ENCODE data around the gene WFDC12.

WFDC12 gene

GRCh38 chr20:45101333-45101850, 22.9 kb downstream of the WFDC12 start:
- TF ChIP-seq, protein P1, sequence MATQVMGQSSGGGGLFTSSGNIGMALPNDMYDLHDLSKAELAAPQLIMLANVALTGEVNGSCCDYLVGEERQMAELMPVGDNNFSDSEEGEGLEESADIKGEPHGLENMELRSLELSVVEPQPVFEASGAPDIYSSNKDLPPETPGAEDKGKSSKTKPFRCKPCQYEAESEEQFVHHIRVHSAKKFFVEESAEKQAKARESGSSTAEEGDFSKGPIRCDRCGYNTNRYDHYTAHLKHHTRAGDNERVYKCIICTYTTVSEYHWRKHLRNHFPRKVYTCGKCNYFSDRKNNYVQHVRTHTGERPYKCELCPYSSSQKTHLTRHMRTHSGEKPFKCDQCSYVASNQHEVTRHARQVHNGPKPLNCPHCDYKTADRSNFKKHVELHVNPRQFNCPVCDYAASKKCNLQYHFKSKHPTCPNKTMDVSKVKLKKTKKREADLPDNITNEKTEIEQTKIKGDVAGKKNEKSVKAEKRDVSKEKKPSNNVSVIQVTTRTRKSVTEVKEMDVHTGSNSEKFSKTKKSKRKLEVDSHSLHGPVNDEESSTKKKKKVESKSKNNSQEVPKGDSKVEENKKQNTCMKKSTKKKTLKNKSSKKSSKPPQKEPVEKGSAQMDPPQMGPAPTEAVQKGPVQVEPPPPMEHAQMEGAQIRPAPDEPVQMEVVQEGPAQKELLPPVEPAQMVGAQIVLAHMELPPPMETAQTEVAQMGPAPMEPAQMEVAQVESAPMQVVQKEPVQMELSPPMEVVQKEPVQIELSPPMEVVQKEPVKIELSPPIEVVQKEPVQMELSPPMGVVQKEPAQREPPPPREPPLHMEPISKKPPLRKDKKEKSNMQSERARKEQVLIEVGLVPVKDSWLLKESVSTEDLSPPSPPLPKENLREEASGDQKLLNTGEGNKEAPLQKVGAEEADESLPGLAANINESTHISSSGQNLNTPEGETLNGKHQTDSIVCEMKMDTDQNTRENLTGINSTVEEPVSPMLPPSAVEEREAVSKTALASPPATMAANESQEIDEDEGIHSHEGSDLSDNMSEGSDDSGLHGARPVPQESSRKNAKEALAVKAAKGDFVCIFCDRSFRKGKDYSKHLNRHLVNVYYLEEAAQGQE (IDR thresholded peaks at IDR 0.05; ENCODE audit: insufficient read depth in 1 of 2, low read depth in 2 of 2, low read length in 2 of 2): no peak
- TF ChIP-seq SIN3A (IDR thresholded peaks at IDR 0.05; ENCODE audit: borderline replicate concordance, insufficient read depth, low read length): no peak
- TF ChIP-seq POLR2AphosphoS5 (IDR thresholded peaks at IDR 0.05; ENCODE audit: low read depth, low read length): no peak
- TF ChIP-seq TAF1 (IDR thresholded peaks at IDR 0.05; ENCODE audit: borderline replicate concordance, insufficient read depth, low read length): no peak
- TF ChIP-seq FOXP2 (optimal IDR thresholded peaks at IDR 0.05; ENCODE audit: borderline replicate concordance, extremely low read depth, extremely low read length, insufficient read depth): no peak

GRCh38 chr20:45100563-45101245, 23.6 kb downstream of the WFDC12 start, which contains the start of gene KCNS1:
Gene KCNS1 (minus strand): TSS chr20:45101127. CDS start chr20:45099236, 1,891 bp downstream.
- TF ChIP-seq POLR2AphosphoS5 (IDR thresholded peaks at IDR 0.05; ENCODE audit: low read depth, low read length) (no peak), TAF1 (IDR thresholded peaks at IDR 0.05; ENCODE audit: borderline replicate concordance, insufficient read depth, low read length) (no peak), FOXP2 (optimal IDR thresholded peaks at IDR 0.05; ENCODE audit: borderline replicate concordance, extremely low read depth, extremely low read length, insufficient read depth) (no peak), SIN3A (IDR thresholded peaks at IDR 0.05; ENCODE audit: borderline replicate concordance, insufficient read depth, low read length) (no peak)
- TF ChIP-seq, protein P1 (IDR thresholded peaks at IDR 0.05; ENCODE audit: insufficient read depth in 1 of 2, low read depth in 2 of 2, low read length in 2 of 2): no peak

DNA sequence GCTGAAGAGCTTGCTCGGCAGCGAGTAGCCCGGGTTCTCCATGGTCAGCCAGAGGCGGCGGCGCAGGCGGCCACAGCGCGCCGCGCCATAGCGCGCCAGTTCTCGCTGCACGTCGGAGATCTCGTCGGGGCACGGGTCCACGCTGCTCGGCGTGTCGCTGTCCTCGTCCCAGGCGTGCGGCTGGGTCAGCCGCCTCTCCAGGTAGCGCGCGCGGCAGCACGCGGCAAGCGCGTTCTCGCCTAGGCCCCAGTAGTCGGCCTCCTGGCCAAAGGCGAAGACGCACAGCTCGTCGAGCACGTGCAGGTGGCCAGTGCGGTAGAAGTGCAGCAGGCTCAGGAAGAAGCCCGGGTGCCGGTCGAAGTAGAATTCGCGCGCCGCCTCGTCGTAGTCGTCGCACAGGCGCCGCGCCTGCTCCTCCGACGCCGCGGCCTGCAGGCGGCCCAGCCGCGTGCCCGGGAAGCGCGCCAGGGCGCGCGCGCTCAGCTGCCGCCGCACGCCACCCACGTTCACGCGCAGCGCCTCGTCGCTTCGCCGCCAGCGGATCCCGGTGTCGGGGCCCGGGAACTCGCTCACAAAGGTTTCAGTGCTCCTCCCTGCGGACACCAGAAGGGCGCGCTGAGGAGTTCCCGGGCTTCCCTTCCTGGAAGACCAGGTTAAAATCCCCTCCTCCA, 26.0 kb downstream of the WFDC12 start:
- TF ChIP-seq POLR2AphosphoS5 (IDR thresholded peaks at IDR 0.05; ENCODE audit: low read depth, low read length): no peak
- no peak for TF ChIP-seq TAF1 (IDR thresholded peaks at IDR 0.05; ENCODE audit: borderline replicate concordance, insufficient read depth, low read length)
- TF ChIP-seq SIN3A (IDR thresholded peaks at IDR 0.05; ENCODE audit: borderline replicate concordance, insufficient read depth, low read length): no peak
- TF ChIP-seq FOXP2 (optimal IDR thresholded peaks at IDR 0.05; ENCODE audit: borderline replicate concordance, extremely low read depth, extremely low read length, insufficient read depth): no peak

DNA sequence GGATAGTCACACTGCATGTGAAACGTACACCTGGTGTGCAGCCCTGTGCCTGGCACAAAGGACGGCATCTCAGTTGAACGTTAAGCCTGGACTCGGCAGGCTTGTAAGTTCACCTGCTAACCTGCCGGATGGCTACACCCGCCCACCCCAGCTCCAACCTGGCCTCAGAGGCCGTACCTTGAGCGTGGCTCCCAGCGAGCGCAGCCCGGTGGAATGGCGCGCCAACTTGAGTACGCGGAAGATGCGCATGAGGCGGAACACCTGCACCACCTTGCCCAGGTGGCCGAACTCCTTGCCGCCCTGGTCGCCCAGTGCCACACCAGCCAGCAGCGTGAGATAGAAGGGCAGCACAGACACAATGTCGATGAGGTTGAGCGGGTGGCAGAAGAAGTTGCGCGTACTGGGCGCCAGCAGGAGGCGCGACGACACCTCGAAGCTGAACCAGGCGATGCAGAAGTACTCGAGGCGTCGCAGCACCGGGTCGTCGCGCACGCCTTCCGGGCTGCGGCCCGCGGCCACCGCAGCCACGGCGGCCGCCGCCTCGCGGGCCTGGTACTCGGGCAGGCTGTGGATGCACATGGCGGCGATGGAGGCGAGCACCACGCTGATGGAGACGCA, 26.7 kb downstream of the WFDC12 start:
- TF ChIP-seq POLR2AphosphoS5 (IDR thresholded peaks at IDR 0.05; ENCODE audit: low read depth, low read length) (no peak), TAF1 (IDR thresholded peaks at IDR 0.05; ENCODE audit: borderline replicate concordance, insufficient read depth, low read length) (no peak), FOXP2 (optimal IDR thresholded peaks at IDR 0.05; ENCODE audit: borderline replicate concordance, extremely low read depth, extremely low read length, insufficient read depth) (no peak), SIN3A (IDR thresholded peaks at IDR 0.05; ENCODE audit: borderline replicate concordance, insufficient read depth, low read length) (no peak)
- TF ChIP-seq, protein P1 (IDR thresholded peaks at IDR 0.05; ENCODE audit: insufficient read depth in 1 of 2, low read depth in 2 of 2, low read length in 2 of 2): no peak

DNA sequence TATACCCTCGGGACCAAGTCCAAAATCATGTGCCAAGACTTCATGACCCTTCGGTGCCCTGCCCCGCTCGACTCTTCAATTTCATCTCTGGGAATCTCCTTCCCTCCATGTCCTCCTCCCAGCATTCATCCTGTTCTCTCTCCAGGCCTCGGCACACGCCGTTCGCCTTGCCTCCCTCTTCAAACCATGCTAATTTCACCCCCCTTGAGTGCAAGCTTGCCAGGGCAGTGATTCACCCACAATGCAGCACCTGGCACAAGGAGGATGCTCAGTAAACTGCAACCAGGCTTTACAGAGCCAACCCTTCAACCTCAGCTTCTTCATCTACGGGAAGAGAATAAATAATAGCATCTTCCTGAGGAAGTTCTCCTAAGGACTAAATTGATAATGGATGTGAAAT, 27.5 kb downstream of the WFDC12 start:
- TF ChIP-seq, protein P1 (IDR thresholded peaks at IDR 0.05; ENCODE audit: insufficient read depth in 1 of 2, low read depth in 2 of 2, low read length in 2 of 2): no peak
- no peak for TF ChIP-seq FOXP2 (optimal IDR thresholded peaks at IDR 0.05; ENCODE audit: borderline replicate concordance, extremely low read depth, extremely low read length, insufficient read depth)
- TF ChIP-seq POLR2AphosphoS5 (IDR thresholded peaks at IDR 0.05; ENCODE audit: low read depth, low read length): no peak
- no peak for TF ChIP-seq SIN3A (IDR thresholded peaks at IDR 0.05; ENCODE audit: borderline replicate concordance, insufficient read depth, low read length)
- TF ChIP-seq TAF1 (IDR thresholded peaks at IDR 0.05; ENCODE audit: borderline replicate concordance, insufficient read depth, low read length): no peak
